SK-N-SH (cell line): ENCODE results near the gene PDHB.

Experiments used
- CTCF ChIP-seq: fragments of 200-600 bp; sonication (generic); IDR thresholded peaks from 2 replicates; pipeline ENCODE4 v1.6.1; 2017; ENCODE audit warnings: antibody characterized with exemption, mild to moderate bottlenecking, moderate library complexity
- EZH2phosphoT487 ChIP-seq: fragments of 200-600 bp; sonication (generic); IDR thresholded peaks from 2 replicates; pipeline ENCODE4 v1.6.1; 2017; ENCODE audit warnings: low read depth, mixed run types, mild to moderate bottlenecking, antibody characterized with exemption, moderate library complexity, borderline replicate concordance
- FOSL2 ChIP-seq: IDR thresholded peaks from 2 replicates; pipeline ENCODE4 v1.4.0; 2012; ENCODE audit warnings: low read depth, mild to moderate bottlenecking, moderate library complexity, borderline replicate concordance
- GABPA ChIP-seq: IDR thresholded peaks from 2 replicates; pipeline ENCODE4 v1.4.0; 2012; ENCODE audit warnings: low read depth, mild to moderate bottlenecking
- GATA2 ChIP-seq: sonication (generic); formaldehyde crosslinking; IDR thresholded peaks from 2 replicates; pipeline ENCODE4 v1.5.0; 2020; ENCODE audit warnings: mild to moderate bottlenecking, missing genetic modification reagents
- MAX ChIP-seq: IDR thresholded peaks from 2 replicates; pipeline ENCODE4 v1.4.0; 2012; ENCODE audit warnings: low read depth
- RFX5 ChIP-seq: IDR thresholded peaks from 2 replicates; pipeline ENCODE4 v1.6.1; 2012; ENCODE audit warnings: mild to moderate bottlenecking, improper control_type of control experiment, low read length
- SIN3A ChIP-seq: IDR thresholded peaks from 2 replicates; pipeline ENCODE4 v1.6.1; 2012; ENCODE audit warnings: low read depth, mild to moderate bottlenecking, low read length, moderate library complexity, borderline replicate concordance
- TEAD4 ChIP-seq: IDR thresholded peaks from 2 replicates; pipeline ENCODE4 v1.4.0; 2012; ENCODE audit warnings: mild to moderate bottlenecking, borderline replicate concordance; ENCODE audit not compliant: insufficient read depth

- no peak for TF ChIP-seq CTCF
- no peak for TF ChIP-seq EZH2phosphoT487
- no peak for TF ChIP-seq GATA2 (CRISPR knock-in tag)
- no peak for TF ChIP-seq MAX
- no peak for TF ChIP-seq TEAD4
- TF ChIP-seq RFX5, result no peak
- TF ChIP-seq SIN3A, result no peak
- TF ChIP-seq GABPA, result no peak
- no peak for TF ChIP-seq FOSL2
Measured at GRCh38 chr3:58394339-58394738, 39.3 kb downstream of the PDHB start.
